NK-92 treated with Interleukin-12 subunit alpha and Interleukin-12 subunit beta, amount 100 ng/mL, for 24 hours (cell line): ENCODE results near the gene PPP3R1.

ENCODE experiments used
- DNase-seq: peaks from one replicate; lab custom pipeline; 2025; lab: John Stamatoyannopoulos, UW

The PPP3R1 gene, protein sequence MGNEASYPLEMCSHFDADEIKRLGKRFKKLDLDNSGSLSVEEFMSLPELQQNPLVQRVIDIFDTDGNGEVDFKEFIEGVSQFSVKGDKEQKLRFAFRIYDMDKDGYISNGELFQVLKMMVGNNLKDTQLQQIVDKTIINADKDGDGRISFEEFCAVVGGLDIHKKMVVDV

DNA sequence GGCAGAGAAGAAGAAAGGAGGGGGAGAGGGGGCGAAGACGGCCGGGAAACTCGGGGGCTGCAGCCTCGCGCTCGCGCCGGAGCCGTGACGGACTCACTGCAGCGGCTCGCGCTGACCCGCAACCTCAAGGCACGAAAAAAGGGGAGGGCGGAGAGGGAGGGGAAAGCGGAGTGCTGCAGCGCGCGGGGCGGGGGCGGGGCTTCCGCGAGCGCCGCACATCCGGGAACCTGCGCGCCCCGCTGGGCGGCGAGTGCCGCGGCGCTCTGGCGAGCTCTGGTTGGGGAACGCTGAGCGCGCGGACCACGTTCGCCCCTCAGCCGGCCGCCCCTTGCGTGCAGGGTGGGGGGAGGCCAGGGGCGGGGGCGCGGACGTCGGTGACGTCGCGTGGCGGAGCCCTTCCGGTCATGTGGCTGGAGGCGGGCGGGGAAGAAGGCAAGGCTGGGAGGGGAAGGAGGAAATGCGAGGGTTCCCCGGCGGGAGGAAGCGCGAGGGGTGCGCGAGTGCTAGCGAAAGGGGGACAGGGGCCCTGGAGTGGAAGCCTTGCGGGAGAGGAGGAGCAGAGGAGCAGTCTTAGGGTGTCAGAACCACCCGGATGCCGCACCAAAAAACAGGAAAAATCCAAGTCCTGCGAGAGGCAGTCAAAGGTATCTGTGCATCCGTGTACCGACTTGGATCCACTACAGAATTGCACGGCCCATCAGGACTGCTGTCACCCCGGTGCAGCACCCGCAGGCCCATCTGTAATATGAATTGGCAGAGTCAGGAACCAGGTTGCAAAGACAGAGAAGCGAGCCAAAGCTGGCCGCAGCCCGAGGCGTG, at the start of gene PPP3R1:
Gene PPP3R1, minus strand, starts transcription at position 133 of the 819 bp plus-strand sequence. CDS start 405 bp downstream, outside the sequence.
- DNase-seq: peak; percentile 89

- no peak for DNase-seq
Observed at GRCh38 chr2:68295516-68295915, 43.2 kb upstream of the PPP3R1 start.

- no peak for DNase-seq
Observed at GRCh38 chr2:68294913-68295312, 42.6 kb upstream of the PPP3R1 start.

DNA sequence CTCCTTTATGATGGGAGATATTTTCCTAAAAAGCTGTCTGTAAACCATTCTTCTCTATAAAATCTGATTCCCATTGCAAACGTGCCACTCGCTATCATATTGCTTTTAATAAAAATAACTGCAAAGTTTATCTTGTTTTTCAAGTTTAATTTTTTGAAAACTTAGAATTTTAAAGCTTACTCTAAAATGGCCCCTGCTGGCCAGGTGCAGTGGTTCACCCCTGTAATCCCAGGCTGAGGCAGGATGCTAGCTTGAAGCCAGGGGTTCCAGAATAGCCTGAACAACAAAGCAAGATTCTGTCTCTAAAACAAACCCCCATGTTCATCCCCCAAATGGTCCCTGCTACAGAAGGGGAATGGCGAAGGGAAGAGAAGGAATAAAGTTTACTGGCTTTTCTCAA, 41.9 kb upstream of the PPP3R1 start:
- DNase-seq: no peak

GRCh38 chr2:68293755-68294154, 41.4 kb upstream of the PPP3R1 start:
- DNase-seq: no peak

DNA sequence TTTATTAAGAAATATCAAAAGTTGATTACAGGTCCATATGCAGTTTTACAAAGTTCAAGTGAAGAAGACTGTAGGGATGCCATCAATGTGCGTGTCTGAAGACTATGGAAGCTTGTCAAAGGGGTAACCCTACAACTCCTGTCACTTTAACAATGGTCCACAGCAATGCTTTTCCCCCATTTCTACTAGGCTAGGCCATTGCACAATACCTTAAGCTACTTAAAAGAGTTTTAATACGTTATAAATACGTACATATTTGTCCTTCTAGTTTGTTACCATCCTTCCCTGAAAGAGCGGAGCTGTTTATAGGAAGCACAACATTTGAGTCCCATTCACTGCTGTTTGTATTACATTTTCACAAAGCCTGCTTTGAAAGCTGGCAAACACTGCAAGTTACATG, 40.7 kb upstream of the PPP3R1 start:
- DNase-seq: no peak

- DNase-seq: no peak
Observed at GRCh38 chr2:68292108-68292710, 39.9 kb upstream of the PPP3R1 start.

GRCh38 chr2:68291314-68291713, 39.0 kb upstream of the PPP3R1 start:
- DNase-seq: no peak

- no peak for DNase-seq
Observed at GRCh38 chr2:68290901-68291300, 38.6 kb upstream of the PPP3R1 start.

DNA sequence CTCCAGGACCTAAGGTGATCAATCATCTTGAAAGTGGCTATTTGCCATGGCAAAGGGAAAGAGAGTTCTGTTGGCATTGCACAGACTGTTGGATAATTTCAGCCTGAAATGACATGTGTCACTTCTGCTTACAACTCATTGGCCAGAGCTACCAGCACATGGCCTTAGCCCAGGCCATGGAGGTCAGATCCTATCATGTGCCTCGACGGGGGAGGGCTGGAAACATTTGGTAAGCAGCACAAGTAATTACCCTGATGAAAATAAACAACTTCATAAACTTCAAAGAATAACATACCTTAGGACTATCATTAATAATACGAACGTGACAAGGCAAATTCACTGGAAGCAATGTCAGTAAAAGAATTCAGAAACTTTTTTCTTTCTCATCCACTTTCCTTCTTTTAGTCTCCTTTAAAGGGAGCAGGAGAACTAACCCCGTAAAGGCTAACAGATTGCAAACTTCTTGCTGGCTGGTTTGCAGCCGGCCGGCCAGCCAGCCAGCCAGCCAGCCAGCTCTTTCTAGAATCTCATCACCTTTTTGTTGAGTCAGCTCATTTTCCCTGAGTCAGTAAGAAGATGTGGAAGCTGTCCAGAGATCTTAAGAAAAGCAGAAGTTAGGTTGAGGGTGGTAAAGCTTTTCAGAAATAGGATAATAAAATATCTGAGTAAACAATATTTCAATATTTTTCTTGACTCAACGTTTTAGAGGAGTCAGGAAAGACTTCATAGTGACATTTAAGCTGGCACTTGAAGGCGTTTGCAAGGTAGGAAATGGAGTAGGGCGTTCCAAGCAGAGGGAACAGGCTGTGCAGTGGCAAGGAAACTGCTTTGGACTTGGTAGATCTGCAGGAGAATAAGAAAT, 35.5 kb upstream of the PPP3R1 start:
- DNase-seq: no peak

DNA sequence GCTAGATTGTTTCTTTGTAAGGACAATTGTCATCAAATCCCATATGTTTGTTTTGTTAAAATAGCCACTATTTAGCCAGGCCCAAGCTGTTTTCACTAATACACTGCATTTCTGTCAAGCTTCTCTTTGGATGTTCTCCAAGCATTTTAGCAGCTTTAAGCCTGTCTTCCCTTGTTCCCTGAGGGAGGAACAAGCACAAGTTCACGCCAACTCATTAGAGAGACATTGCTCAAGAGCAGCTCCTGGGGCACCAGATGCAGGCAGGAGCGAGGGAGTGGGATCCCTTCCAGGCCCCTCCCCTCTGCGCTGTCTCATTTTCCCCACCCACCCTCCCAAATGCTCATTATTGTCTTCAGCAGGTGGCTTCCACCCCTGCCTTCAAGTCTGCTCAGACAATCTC, 32.6 kb upstream of the PPP3R1 start:
- DNase-seq: no peak

DNA sequence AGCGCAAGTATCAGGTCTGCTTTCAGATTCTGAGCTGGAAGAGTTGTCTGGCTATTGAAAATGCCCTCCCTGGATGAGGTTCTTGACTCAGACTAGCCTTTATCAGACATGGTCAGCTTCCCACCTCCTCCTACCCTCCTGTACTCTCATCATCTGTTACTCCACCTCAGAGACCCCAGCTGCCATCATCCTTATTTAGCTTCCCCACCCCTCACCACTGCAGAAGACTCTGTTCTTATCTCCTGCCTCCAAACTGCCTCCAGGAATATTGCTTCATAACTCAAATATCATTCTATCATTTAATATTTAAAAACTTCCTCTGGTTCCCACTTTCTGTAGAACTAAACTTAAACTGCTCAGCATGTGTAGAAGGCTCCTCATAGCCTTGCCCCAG, 31.1 kb upstream of the PPP3R1 start:
- DNase-seq: no peak

DNA sequence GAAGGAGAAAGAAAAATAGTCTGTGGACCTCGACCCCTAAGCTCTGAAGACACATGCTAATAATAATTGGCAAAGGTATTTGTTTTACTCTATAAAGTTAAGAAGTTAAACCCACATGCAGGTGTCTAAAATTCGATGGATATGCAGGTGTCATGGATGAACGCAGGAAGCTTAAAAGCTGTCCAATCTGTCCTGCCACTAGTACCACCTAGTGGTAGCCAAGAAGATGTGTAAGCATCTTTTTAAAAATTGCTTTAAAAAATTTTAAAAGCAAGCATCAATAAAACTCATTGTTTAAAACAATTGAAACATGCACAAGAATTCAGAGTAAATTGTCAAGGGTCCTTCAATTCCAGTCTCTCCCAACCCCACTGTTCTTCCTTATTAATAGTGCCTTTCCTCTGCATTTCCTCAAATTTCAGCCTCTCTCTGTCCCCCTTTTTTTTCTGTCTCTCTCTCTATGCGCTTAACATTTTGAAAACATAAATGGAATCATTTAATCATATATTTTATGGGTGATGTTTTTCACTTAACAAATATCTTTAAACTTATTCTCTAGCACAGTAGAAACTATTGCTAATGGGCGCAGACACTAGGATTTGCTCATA, 30.6 kb upstream of the PPP3R1 start:
- DNase-seq: no peak

- no peak for DNase-seq
Observed at GRCh38 chr2:68280796-68281195, 28.5 kb upstream of the PPP3R1 start.

- DNase-seq: no peak
Observed at GRCh38 chr2:68280348-68280747, 28.0 kb upstream of the PPP3R1 start.

DNA sequence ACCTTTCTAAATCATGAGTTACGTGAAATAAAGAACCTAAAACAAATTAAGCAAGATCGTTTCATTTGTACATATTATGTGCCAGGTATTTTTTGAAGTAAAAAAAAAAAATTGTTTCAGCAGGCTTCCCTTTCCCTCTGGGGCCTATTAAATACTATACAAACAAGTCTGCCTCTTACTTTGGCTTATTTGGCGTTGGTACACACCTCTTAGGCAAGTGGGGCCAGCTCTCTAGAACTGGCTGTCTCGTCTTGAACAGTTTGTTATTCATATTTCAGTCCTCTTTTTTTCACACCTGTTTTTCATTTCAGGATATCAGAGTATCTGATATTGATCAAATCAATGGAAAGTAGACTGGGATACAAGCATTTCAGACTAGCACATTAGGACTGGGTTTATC, 27.4 kb upstream of the PPP3R1 start:
- no peak for DNase-seq

GRCh38 chr2:68278169-68278568, 25.8 kb upstream of the PPP3R1 start:
- no peak for DNase-seq

- DNase-seq: no peak
Observed at GRCh38 chr2:68274022-68274421, 21.7 kb upstream of the PPP3R1 start.

GRCh38 chr2:68272246-68272994, 20.1 kb upstream of the PPP3R1 start:
- no peak for DNase-seq

DNA sequence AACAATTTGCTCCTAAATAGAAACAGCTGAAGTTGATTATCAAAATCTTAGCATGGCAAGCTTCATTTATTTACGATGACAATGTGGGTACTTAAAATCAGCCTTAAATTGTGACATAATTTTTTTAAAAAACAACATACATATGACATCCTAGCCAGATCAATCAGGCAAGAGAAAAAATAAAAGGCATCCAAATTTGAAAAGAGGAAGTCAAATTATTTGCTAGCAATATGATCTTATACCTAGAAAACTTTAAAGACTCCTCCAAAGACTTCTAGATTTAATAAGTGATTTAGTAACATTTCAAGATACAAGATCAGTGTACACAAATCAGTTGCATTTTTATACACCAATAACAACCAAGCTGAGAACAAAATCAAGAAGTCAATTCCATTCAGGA, 14.3 kb upstream of the PPP3R1 start:
- no peak for DNase-seq

DNA sequence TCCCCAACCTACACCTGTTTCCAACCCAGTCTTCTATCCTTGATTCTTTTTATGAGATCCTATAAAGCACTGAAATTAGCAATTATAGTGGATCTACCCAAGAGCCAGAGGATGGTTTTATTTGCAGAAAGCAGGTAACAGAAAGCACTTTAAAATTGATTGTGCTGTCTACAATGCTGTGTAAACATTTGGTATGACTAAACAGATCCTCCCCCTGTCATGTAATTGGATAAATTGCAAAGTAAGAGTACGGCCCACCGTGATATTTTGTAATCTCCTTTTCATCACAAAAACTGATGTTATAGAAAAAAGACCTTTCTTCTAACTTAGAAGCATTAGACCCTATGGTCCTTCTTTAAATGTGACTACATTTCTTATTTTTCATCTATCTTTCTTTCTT, 11.3 kb upstream of the PPP3R1 start:
- DNase-seq: no peak
